HepG2 (cell line): Measurements from ENCODE around the gene NABP2. TPM values are rescaled to one million over a fixed set of nuclear protein-coding genes. Genes with fewer than 3 reads are reported as not detected.

Experiments
- BRD4 ChIP-seq: sonication (generic); formaldehyde crosslinking; IDR thresholded peaks from 2 replicates; pipeline ENCODE4 v1.4.0; 2020; ENCODE audit warnings: missing genetic modification reagents
- EHMT2 ChIP-seq: fragments of 200-600 bp; sonication (generic); IDR thresholded peaks from 2 replicates; pipeline ENCODE4 v1.7.0; 2017; ENCODE audit warnings: antibody characterized with exemption, low read depth, low read length, borderline replicate concordance
- FIP1L1 ChIP-seq: fragments of 200-400 bp; formaldehyde crosslinking; IDR thresholded peaks from 2 replicates; pipeline ENCODE4 v1.6.1; 2018; ENCODE audit warnings: low read depth, mild to moderate bottlenecking, low read length, moderate library complexity, borderline replicate concordance; ENCODE audit not compliant: insufficient read depth
- HOXA5 ChIP-seq: sonication (generic); formaldehyde crosslinking; IDR thresholded peaks from 2 replicates; pipeline ENCODE4 v1.4.0; 2020; ENCODE audit warnings: missing genetic modification reagents
- KDM6A ChIP-seq: IDR thresholded peaks from 2 replicates; pipeline ENCODE4 v1.6.1; 2016; ENCODE audit warnings: low read depth
- SALL2 ChIP-seq: sonication (generic); formaldehyde crosslinking; IDR thresholded peaks from 2 replicates; pipeline ENCODE4 v1.8.1; 2023; ENCODE audit warnings: mild to moderate bottlenecking, missing genetic modification reagents, inconsistent platforms
- SIN3B ChIP-seq: fragments of 150-350 bp; IDR thresholded peaks from 2 replicates; pipeline ENCODE4 v1.6.1; 2014; ENCODE audit warnings: low read length
- SNAPC4 ChIP-seq: sonication (generic); formaldehyde crosslinking; IDR thresholded peaks from 2 replicates; pipeline ENCODE4 v1.4.0; 2020; ENCODE audit warnings: mild to moderate bottlenecking, missing genetic modification reagents
- TEAD2 ChIP-seq: sonication (generic); formaldehyde crosslinking; IDR thresholded peaks from 2 replicates; pipeline ENCODE4 v1.9.0; 2021; ENCODE audit warnings: missing genetic modification reagents
- ZFY ChIP-seq: sonication (generic); formaldehyde crosslinking; IDR thresholded peaks from 2 replicates; pipeline ENCODE4 v1.4.0; 2020; ENCODE audit warnings: missing genetic modification reagents
- ZNF484 ChIP-seq: sonication (generic); formaldehyde crosslinking; IDR thresholded peaks from 2 replicates; pipeline ENCODE4 v1.5.1; 2020; ENCODE audit warnings: mild to moderate bottlenecking, low read depth, missing genetic modification reagents, borderline replicate concordance
- ZNF574 ChIP-seq: sonication (generic); formaldehyde crosslinking; IDR thresholded peaks from 2 replicates; pipeline ENCODE4 v1.4.0; 2020; ENCODE audit warnings: missing genetic modification reagents
- ZNF629 ChIP-seq: sonication (generic); formaldehyde crosslinking; conservative IDR thresholded peaks from 2 replicates; pipeline ENCODE4 v1.5.0; 2020; ENCODE audit warnings: missing genetic modification reagents
- ZNF644 ChIP-seq: IDR thresholded peaks from 2 replicates; pipeline ENCODE4 v1.6.1; 2016; ENCODE audit warnings: low read depth
- polyA plus RNA-seq, 8 experiments: library from polyadenylated mRNA; depleted of rRNA in 3 of 8; stranded (reverse) in 7 of 8; unstranded in 1 of 8; fragments of >200 nt; fragmentation: Illumina TruSeq in 4 of 8; extraction: Trizol in 4 of 8; gene quantifications; 2 replicates each; pipeline versions ENCODE4 v1.2.1 to v1.2.3, GENCODE V29; 2011 to 2016; ENCODE audit warnings: low read depth in 4 of 8, missing spikeins in 1 of 8, mixed read lengths in 1 of 8; ENCODE audit not compliant: insufficient read depth in 1 of 8
- total RNA-seq, 5 experiments: library from RNA; depleted of rRNA; stranded (reverse); fragments of >200 nt; fragmentation: Illumina TruSeq; extraction: Trizol; gene quantifications; 2 replicates each; pipeline ENCODE4 v1.2.3, GENCODE V29; 2016; ENCODE audit warnings: low read depth in 1 of 5
- TF ChIP-seq, protein P1 (sequence below), 2 experiments: sonication (generic) in 1 of 2; formaldehyde crosslinking in 1 of 2; IDR thresholded peaks; 2 replicates each; pipeline versions ENCODE4 v1.4.0 to v1.6.1; 2016 to 2020; ENCODE audit warnings: borderline replicate concordance in 1 of 2, low read depth in 1 of 2, mild to moderate bottlenecking in 1 of 2, missing genetic modification reagents in 1 of 2
- TF ChIP-seq, protein P2 (sequence below): sonication (generic); formaldehyde crosslinking; IDR thresholded peaks from 2 replicates; pipeline ENCODE4 v1.4.0; 2020; ENCODE audit warnings: missing genetic modification reagents, mild to moderate bottlenecking, borderline replicate concordance
- TF ChIP-seq, protein P3 (sequence below): sonication (generic); formaldehyde crosslinking; IDR thresholded peaks from 2 replicates; pipeline ENCODE4 v1.5.0; 2020; ENCODE audit warnings: missing genetic modification reagents, mild to moderate bottlenecking, borderline replicate concordance

The NABP2 gene
- total and polyA plus RNA-seq, 2 of the 13 experiments (the other 11 are each of a cell fraction or from before 2014, with no cell fraction given), result 33.2 to 35.5 TPM

DNA sequence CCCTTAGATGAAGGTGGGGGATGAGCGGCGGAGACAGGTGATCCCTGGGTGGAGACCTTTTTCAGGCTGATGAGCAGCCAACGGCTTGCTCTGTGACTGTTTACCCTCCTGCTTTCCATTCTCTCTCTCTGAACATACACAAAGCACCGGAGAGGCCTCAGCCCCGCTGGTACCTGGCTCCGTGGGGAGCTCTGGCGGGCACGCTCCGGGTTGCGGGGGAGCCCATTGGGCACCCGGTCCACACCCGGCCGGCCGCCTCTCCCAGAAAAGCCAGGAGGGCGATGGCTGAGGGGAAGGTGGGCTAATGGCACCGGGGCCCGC is 35.4 kb upstream of the NABP2 start (continued):
- TF ChIP-seq, protein P1, sequence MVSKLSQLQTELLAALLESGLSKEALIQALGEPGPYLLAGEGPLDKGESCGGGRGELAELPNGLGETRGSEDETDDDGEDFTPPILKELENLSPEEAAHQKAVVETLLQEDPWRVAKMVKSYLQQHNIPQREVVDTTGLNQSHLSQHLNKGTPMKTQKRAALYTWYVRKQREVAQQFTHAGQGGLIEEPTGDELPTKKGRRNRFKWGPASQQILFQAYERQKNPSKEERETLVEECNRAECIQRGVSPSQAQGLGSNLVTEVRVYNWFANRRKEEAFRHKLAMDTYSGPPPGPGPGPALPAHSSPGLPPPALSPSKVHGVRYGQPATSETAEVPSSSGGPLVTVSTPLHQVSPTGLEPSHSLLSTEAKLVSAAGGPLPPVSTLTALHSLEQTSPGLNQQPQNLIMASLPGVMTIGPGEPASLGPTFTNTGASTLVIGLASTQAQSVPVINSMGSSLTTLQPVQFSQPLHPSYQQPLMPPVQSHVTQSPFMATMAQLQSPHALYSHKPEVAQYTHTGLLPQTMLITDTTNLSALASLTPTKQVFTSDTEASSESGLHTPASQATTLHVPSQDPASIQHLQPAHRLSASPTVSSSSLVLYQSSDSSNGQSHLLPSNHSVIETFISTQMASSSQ (IDR thresholded peaks at IDR 0.05; ENCODE audit: low read depth), result no peak
- TF ChIP-seq, protein P1 (CRISPR knock-in tag; IDR thresholded peaks at IDR 0.05; ENCODE audit: borderline replicate concordance), result no peak
- TF ChIP-seq HOXA5 (CRISPR knock-in tag), result no peak
- TF ChIP-seq, protein P2, sequence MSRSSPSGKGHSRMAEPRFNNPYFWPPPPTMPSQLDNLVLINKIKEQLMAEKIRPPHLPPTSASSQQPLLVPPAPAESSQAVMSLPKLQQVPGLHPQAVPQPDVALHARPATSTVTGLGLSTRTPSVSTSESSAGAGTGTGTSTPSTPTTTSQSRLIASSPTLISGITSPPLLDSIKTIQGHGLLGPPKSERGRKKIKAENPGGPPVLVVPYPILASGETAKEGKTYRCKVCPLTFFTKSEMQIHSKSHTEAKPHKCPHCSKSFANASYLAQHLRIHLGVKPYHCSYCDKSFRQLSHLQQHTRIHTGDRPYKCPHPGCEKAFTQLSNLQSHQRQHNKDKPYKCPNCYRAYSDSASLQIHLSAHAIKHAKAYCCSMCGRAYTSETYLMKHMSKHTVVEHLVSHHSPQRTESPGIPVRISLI, result no peak
- TF ChIP-seq, protein P3, sequence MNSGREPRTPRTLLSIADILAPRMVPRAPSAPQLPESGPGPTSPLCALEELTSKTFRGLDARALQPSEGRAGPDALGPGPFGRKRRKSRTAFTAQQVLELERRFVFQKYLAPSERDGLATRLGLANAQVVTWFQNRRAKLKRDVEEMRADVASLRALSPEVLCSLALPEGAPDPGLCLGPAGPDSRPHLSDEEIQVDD, result no peak
- no peak for TF ChIP-seq ZNF484 (CRISPR knock-in tag)
- TF ChIP-seq BRD4 (CRISPR knock-in tag), result no peak
- TF ChIP-seq KDM6A (CRISPR knock-in tag), result no peak
- TF ChIP-seq ZFY (CRISPR knock-in tag), result peak; percentile 2; the same call in 1 of the 2 replicates
- peak; percentile 38; the same call in 1 of the 2 replicates for TF ChIP-seq SNAPC4
- no peak for TF ChIP-seq SIN3B
- TF ChIP-seq ZNF629, result no peak
- TF ChIP-seq FIP1L1, result no peak
- no peak for TF ChIP-seq ZNF644 (CRISPR knock-in tag)
- TF ChIP-seq SALL2 (CRISPR knock-in tag), result no peak
- TF ChIP-seq ZNF574 (CRISPR knock-in tag), result no peak
- TF ChIP-seq EHMT2, result no peak
- no peak for TF ChIP-seq TEAD2
